H1 (cell line): Measurements from ENCODE around the gene SMOC2. TPM values are rescaled to one million over a fixed set of nuclear protein-coding genes. Genes with fewer than 3 reads are reported as not detected.
A peak's percentile ranks its signal among the peaks of the same experiment; 100 is the strongest.

ENCODE experiments used
- CTCF ChIA-PET: fragments of 300-600 bp; sonication (Branson Sonifier 250); formaldehyde crosslinking; loops from one replicate; lab custom pipeline; 2021; ENCODE audit not compliant: partially characterized antibody; lab: Charles Lee
- POLR2A ChIA-PET: fragments of 300-600 bp; sonication (Branson Sonifier 250); formaldehyde crosslinking; loops from one replicate; lab custom pipeline; 2021; ENCODE audit warnings: inconsistent platforms; ENCODE audit not compliant: partially characterized antibody; lab: Charles Lee
- DNase-seq, 2 experiments: peaks; one replicate each; pipeline versions ENCODE4 v3.0.0 to v3.0.0-alpha.2; 2010 to 2022; ENCODE audit warnings: low spot score in 2 of 2, low read depth in 1 of 2, mixed read lengths in 1 of 2
- FAIRE-seq: peaks from 2 replicates; lab custom pipeline; 2011; peaks lifted over from hg19 to GRCh38; lab: Jason Lieb, UNC
- H2AFZ ChIP-seq: 2 replicates; pipeline ENCODE4 v1.8.1; 2012; ENCODE audit warnings: low read length, inconsistent platforms
- H2AK5ac ChIP-seq: 2 replicates; pipeline ENCODE4 v1.6.1; 2013; ENCODE audit warnings: low read depth, low read length
- H2BK120ac ChIP-seq: replicated peaks from 2 replicates; pipeline ENCODE3; 2013; ENCODE audit warnings: low read depth, low read length, inconsistent platforms
- H2BK12ac ChIP-seq: 2 replicates; pipeline ENCODE4 v1.6.1; 2013; ENCODE audit warnings: low read depth, low read length
- H2BK15ac ChIP-seq: 2 replicates; pipeline ENCODE4 v1.6.1; 2013; ENCODE audit warnings: low read length
- H2BK20ac ChIP-seq: 2 replicates; pipeline ENCODE4 v1.6.1; 2013; ENCODE audit warnings: low read length
- H2BK5ac ChIP-seq: 2 replicates; pipeline ENCODE4 v1.6.1; 2013; ENCODE audit warnings: low read depth, low read length
- H3K14ac ChIP-seq: 2 replicates; pipeline ENCODE4 v1.6.1; 2013; ENCODE audit warnings: inconsistent platforms; ENCODE audit not compliant: insufficient read length
- H3K18ac ChIP-seq: 2 replicates; pipeline ENCODE4 v1.6.1; 2013; ENCODE audit warnings: low read length; ENCODE audit errors: extremely low read depth
- H3K23ac ChIP-seq: 2 replicates; pipeline ENCODE4 v1.6.1; 2013; ENCODE audit warnings: inconsistent platforms; ENCODE audit not compliant: insufficient read length
- H3K23me2 ChIP-seq: 2 replicates; pipeline ENCODE4 v1.6.1; 2013; ENCODE audit warnings: low read depth, low read length
- H3K27ac ChIP-seq: 2 replicates; pipeline ENCODE4 v1.6.1; 2011; ENCODE audit warnings: low read depth, low read length, inconsistent platforms
- H3K27me3 ChIP-seq, 4 experiments: replicated peaks in 1 of 4; 1 replicate in 1 of 4; 2 replicates in 3 of 4; pipeline versions ENCODE4 v1.6.1 to v1.8.1; 2011 to 2013; ENCODE audit warnings: low read length in 3 of 4, mild to moderate bottlenecking in 3 of 4, inconsistent platforms in 2 of 4, mixed read lengths in 2 of 4, moderate library complexity in 1 of 4; ENCODE audit not compliant: control insufficient read depth in 3 of 4, insufficient read depth in 3 of 4; ENCODE audit errors: extremely low read depth in 1 of 4
- H3K36me3 ChIP-seq, 4 experiments: 2 replicates each; pipeline versions ENCODE4 v1.6.1 to v1.8.1; 2011 to 2013; ENCODE audit warnings: mild to moderate bottlenecking in 4 of 4, low read length in 3 of 4, moderate library complexity in 2 of 4, control low read depth in 1 of 4, inconsistent platforms in 1 of 4; ENCODE audit not compliant: insufficient read depth in 4 of 4, control insufficient read depth in 2 of 4
- H3K4ac ChIP-seq: replicated peaks from 2 replicates; pipeline ENCODE3; 2013; ENCODE audit warnings: low read length, low read depth, mixed read lengths, inconsistent platforms; ENCODE audit not compliant: insufficient read length
- H3K4me1 ChIP-seq, 4 experiments: replicated peaks in 1 of 4; 1 replicate in 1 of 4; 2 replicates in 3 of 4; pipeline versions ENCODE4 v1.6.1 to v1.8.1; 2011 to 2013; ENCODE audit warnings: low read length in 3 of 4, inconsistent platforms in 2 of 4, mixed read lengths in 1 of 4; ENCODE audit not compliant: insufficient read depth in 4 of 4, control insufficient read depth in 3 of 4
- H3K4me2 ChIP-seq, 2 experiments: 2 replicates each; pipeline versions ENCODE4 v1.6.1 to v1.8.1; 2011 to 2013; ENCODE audit warnings: low read depth in 2 of 2, low read length in 2 of 2, control low read depth in 1 of 2, inconsistent platforms in 1 of 2, mild to moderate bottlenecking in 1 of 2; ENCODE audit not compliant: insufficient read depth in 1 of 2
- H3K4me3 ChIP-seq, 4 experiments: fragments of 200-600, 300-600 bp in 1 of 4; sonication (generic), shearing (Covaris generic), sonication (Bioruptor Twin) in 1 of 4; 2 replicates each; pipeline versions ENCODE4 v1.5.1 to v1.8.1; 2011 to 2016; ENCODE audit warnings: low read length in 4 of 4, low read depth in 3 of 4, control low read depth in 2 of 4, inconsistent platforms in 2 of 4, mild to moderate bottlenecking in 2 of 4, mixed read lengths in 1 of 4, moderate library complexity in 1 of 4; ENCODE audit not compliant: insufficient read depth in 2 of 4; ENCODE audit errors: extremely low read depth in 1 of 4
- H3K56ac ChIP-seq: replicated peaks from 2 replicates; pipeline ENCODE3; 2013; ENCODE audit warnings: low read depth, mild to moderate bottlenecking, mixed read lengths, low read length, inconsistent platforms; ENCODE audit not compliant: insufficient read length
- H3K79me1 ChIP-seq: 2 replicates; pipeline ENCODE4 v1.6.1; 2013; ENCODE audit warnings: low read depth, low read length, control low read depth
- H3K79me2 ChIP-seq, 2 experiments: 2 replicates each; pipeline versions ENCODE4 v1.6.1 to v1.8.1; 2012 to 2013; ENCODE audit warnings: low read length in 2 of 2, mild to moderate bottlenecking in 2 of 2, inconsistent platforms in 1 of 2; ENCODE audit not compliant: insufficient read depth in 2 of 2, control insufficient read depth in 1 of 2
- H3K9ac ChIP-seq, 4 experiments: replicated peaks in 1 of 4; 1 replicate in 1 of 4; 2 replicates in 3 of 4; pipeline versions ENCODE4 v1.6.1 to v1.8.1; 2011 to 2013; ENCODE audit warnings: low read depth in 3 of 4, low read length in 3 of 4, control low read depth in 2 of 4, mild to moderate bottlenecking in 2 of 4, moderate library complexity in 2 of 4, inconsistent platforms in 1 of 4; ENCODE audit errors: extremely low read depth in 1 of 4
- H3K9me3 ChIP-seq, 2 experiments: 2 replicates each; pipeline versions ENCODE4 v1.6.1 to v1.8.1; 2012 to 2013; ENCODE audit warnings: mild to moderate bottlenecking in 2 of 2, moderate library complexity in 2 of 2, control low read depth in 1 of 2, inconsistent platforms in 1 of 2, low read depth in 1 of 2, low read length in 1 of 2, mixed read lengths in 1 of 2; ENCODE audit not compliant: insufficient read depth in 2 of 2
- H4K20me1 ChIP-seq, 2 experiments: replicated peaks in 1 of 2; 2 replicates each; pipeline versions ENCODE3 to v1.8.1; 2011 to 2013; ENCODE audit warnings: inconsistent platforms in 2 of 2, low read length in 2 of 2, mild to moderate bottlenecking in 1 of 2; ENCODE audit not compliant: insufficient read depth in 2 of 2, control insufficient read depth in 1 of 2
- H4K5ac ChIP-seq: 2 replicates; pipeline ENCODE4 v1.6.1; 2013; ENCODE audit warnings: low read length, low read depth, mixed read lengths, inconsistent platforms; ENCODE audit not compliant: insufficient read length
- H4K8ac ChIP-seq: 2 replicates; pipeline ENCODE4 v1.8.0; 2013; ENCODE audit warnings: mild to moderate bottlenecking, moderate library complexity, low read length, inconsistent platforms; ENCODE audit not compliant: insufficient read depth; ENCODE audit errors: extremely low read depth
- H4K91ac ChIP-seq: replicated peaks from 2 replicates; pipeline ENCODE3; 2013; ENCODE audit warnings: low read length, mixed read lengths, inconsistent platforms; ENCODE audit not compliant: insufficient read length
- ASH2L ChIP-seq: fragments of 200-600, 300-600 bp; sonication (generic); IDR thresholded peaks from one replicate; pipeline ENCODE4 v1.7.1; 2017; ENCODE audit warnings: low read length
- BRCA1 ChIP-seq: IDR thresholded peaks from 2 replicates; pipeline ENCODE4 v1.6.1; 2012; ENCODE audit warnings: low read depth, low read length, improper control_type of control experiment
- CBX8 ChIP-seq: fragments of 300-800, 300-1000 bp; sonication (generic); IDR thresholded peaks from 2 replicates; pipeline ENCODE4 v1.7.1; 2016; ENCODE audit warnings: low read depth, low read length, borderline replicate concordance
- CHD1 ChIP-seq: IDR thresholded peaks from 2 replicates; pipeline ENCODE4 v1.6.1; 2012; ENCODE audit warnings: low read depth, low read length, improper control_type of control experiment
- GTF2F1 ChIP-seq: IDR thresholded peaks from 2 replicates; pipeline ENCODE4 v1.6.1; 2012; ENCODE audit warnings: low read depth, low read length, improper control_type of control experiment, borderline replicate concordance
- JUND ChIP-seq: IDR thresholded peaks from 2 replicates; pipeline ENCODE4 v1.6.1; 2011; ENCODE audit warnings: mild to moderate bottlenecking, improper control_type of control experiment, low read length
- POLR2A ChIP-seq, 2 experiments: IDR thresholded peaks; 1 replicate in 1 of 2; 2 replicates in 1 of 2; pipeline ENCODE4 v1.6.1; 2011; ENCODE audit warnings: low read depth in 2 of 2, low read length in 2 of 2, mild to moderate bottlenecking in 2 of 2; ENCODE audit errors: control extremely low read depth in 1 of 2
- POU5F1 ChIP-seq: IDR thresholded peaks from 2 replicates; pipeline ENCODE4 v1.6.1; 2011; ENCODE audit warnings: low read depth, mild to moderate bottlenecking, low read length, moderate library complexity
- RBBP5 ChIP-seq: IDR thresholded peaks from 2 replicates; pipeline ENCODE4 v1.7.1; 2012; ENCODE audit warnings: low read depth, mild to moderate bottlenecking, inconsistent platforms, low read length, moderate library complexity, borderline replicate concordance
- SIX5 ChIP-seq: IDR thresholded peaks from 2 replicates; pipeline ENCODE4 v1.6.1; 2011; ENCODE audit warnings: mild to moderate bottlenecking, low read depth, low read length
- SP2 ChIP-seq: IDR thresholded peaks from 2 replicates; pipeline ENCODE4 v1.6.1; 2012; ENCODE audit warnings: mild to moderate bottlenecking, low read length, inconsistent platforms
- TCF12 ChIP-seq: IDR thresholded peaks from 2 replicates; pipeline ENCODE4 v1.6.1; 2011; ENCODE audit warnings: low read depth, mild to moderate bottlenecking, low read length
- YY1 ChIP-seq: IDR thresholded peaks from 2 replicates; pipeline ENCODE4 v1.6.1; 2011; ENCODE audit warnings: low read depth, mild to moderate bottlenecking, low read length
- ZNF274 ChIP-seq: IDR thresholded peaks from 2 replicates; pipeline ENCODE4 v1.7.0; 2012; ENCODE audit warnings: low read length, borderline replicate concordance; ENCODE audit errors: extremely low read depth
- WGBS, 2 experiments: shearing (Covaris generic) in 1 of 2; methylation state at CpG; one replicate each; pipeline versions ENCODE4 v1.1.6 to v1.1.7; 2013 to 2015; ENCODE audit warnings: low lambda C conversion rate in 2 of 2, mixed read lengths in 2 of 2, inconsistent platforms in 1 of 2, low coverage in 1 of 2, missing lambda C conversion rate in 1 of 2; ENCODE audit not compliant: insufficient replicate concordance in 2 of 2, insufficient coverage in 1 of 2, insufficient read length in 1 of 2; ENCODE audit errors: extremely low coverage in 1 of 2, missing lambda C conversion rate in 1 of 2; 5-methylcytosine and 5-hydroxymethylcytosine counted together
- polyA plus RNA-seq, 7 experiments: library from polyadenylated mRNA; depleted of rRNA in 3 of 7; stranded (reverse) in 5 of 7; unstranded in 2 of 7; fragments of >200 nt in 5 of 7; fragments of 200-250 nt in 2 of 7; gene quantifications; 1 replicate in 5 of 7; 2 replicates in 1 of 7; 4 replicates in 1 of 7; pipeline versions ENCODE4 v1.2.1 to v1.2.3, GENCODE V29; 2011 to 2013; ENCODE audit warnings: missing spikeins in 2 of 7, mixed read lengths in 2 of 7
- total RNA-seq: library from RNA; stranded (reverse); fragmentation: NEBNext Ultra II Directional; extraction: Animal tissue kit (Norgen Biotek cat#: 25700); gene quantifications from 2 replicates; pipeline ENCODE4 v1.2.1, GENCODE V29; 2021
- TF ChIP-seq, protein P1 (sequence below): IDR thresholded peaks from 2 replicates; pipeline ENCODE4 v1.6.1; 2012; ENCODE audit warnings: low read length, inconsistent platforms

Gene SMOC2
- total and polyA plus RNA-seq, 2 of the 8 experiments (the other 6 are each of a cell fraction or from before 2014, with no cell fraction given), result 7.7 to 8.5 TPM

DNA sequence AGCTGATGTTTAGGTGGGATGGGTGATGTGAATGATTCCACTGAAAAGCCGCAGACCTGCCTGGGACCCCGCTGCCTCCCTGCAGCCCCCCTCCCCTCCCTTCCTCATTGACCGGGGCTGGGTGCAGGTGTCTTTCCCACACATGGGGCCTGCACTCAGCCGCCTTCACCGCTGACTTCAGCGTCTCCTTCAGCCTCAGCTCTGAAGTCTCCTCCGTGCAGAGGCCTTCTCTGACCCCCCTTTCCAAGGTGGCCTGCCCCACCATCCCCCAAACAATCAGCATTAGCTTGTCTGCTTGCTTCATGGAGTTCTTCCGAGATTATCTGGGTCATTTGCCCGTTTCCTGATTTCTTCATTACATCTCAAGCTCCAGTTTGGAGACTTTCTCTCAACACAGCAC is 140.7 kb downstream of the SMOC2 start:
- 87% methylated on average over 8 of the region's 9 CpGs; no CpG with 5 or more reads in 1 of the 2 experiments for WGBS, 2 experiments
- no peak overlapping the region for H4K5ac ChIP-seq
- H2BK120ac ChIP-seq, result no peak overlapping the region
- FAIRE-seq (no peak), DNase-seq (peak in 1 of 2 experiments; percentile 29)
- no peak overlapping the region for H4K8ac ChIP-seq
- no peak overlapping the region for H2BK20ac ChIP-seq
- H3K9ac ChIP-seq, result no peak overlapping the region
- H2AFZ ChIP-seq, result no peak overlapping the region
- no peak overlapping the region for H2BK5ac ChIP-seq
- no peak overlapping the region for H3K4me2 ChIP-seq
- H4K91ac ChIP-seq, result no peak overlapping the region
- no peak for TF ChIP-seq JUND
- TF ChIP-seq ZNF274, result no peak
- no peak for TF ChIP-seq YY1
- TF ChIP-seq SP2, result no peak
- no peak for TF ChIP-seq BRCA1
- TF ChIP-seq CHD1, result no peak
- TF ChIP-seq POU5F1, result no peak
- no peak for TF ChIP-seq CBX8
- no peak for TF ChIP-seq GTF2F1
- no peak for TF ChIP-seq SIX5
- TF ChIP-seq RBBP5, result no peak
- TF ChIP-seq ASH2L, result no peak
- TF ChIP-seq, protein P1, sequence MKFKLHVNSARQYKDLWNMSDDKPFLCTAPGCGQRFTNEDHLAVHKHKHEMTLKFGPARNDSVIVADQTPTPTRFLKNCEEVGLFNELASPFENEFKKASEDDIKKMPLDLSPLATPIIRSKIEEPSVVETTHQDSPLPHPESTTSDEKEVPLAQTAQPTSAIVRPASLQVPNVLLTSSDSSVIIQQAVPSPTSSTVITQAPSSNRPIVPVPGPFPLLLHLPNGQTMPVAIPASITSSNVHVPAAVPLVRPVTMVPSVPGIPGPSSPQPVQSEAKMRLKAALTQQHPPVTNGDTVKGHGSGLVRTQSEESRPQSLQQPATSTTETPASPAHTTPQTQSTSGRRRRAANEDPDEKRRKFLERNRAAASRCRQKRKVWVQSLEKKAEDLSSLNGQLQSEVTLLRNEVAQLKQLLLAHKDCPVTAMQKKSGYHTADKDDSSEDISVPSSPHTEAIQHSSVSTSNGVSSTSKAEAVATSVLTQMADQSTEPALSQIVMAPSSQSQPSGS, result no peak
- TF ChIP-seq POLR2A (IDR thresholded peaks at IDR 0.05; ENCODE audit: control extremely low read depth in 1 of 2, low read depth in 2 of 2, low read length in 2 of 2), result no peak
- TF ChIP-seq TCF12, result no peak
- H3K79me1 ChIP-seq, result no peaks in the 10 kb centered on the region
- H3K36me3 ChIP-seq, result no peaks in the 10 kb centered on the region
- H2BK15ac ChIP-seq, result no peak overlapping the region
- H3K4ac ChIP-seq, result no peak overlapping the region
- no peak overlapping the region for H2AK5ac ChIP-seq
- no peak overlapping the region for H3K4me3 ChIP-seq
- H3K27me3 ChIP-seq, result no peaks in the 10 kb centered on the region
- H3K18ac ChIP-seq, result no peak overlapping the region
- CTCF ChIA-PET, result interaction anchor here (0.9 to 1.6 kb wide), 6 partner anchors 16 to 301 kb away, joined by 3 to 8 read pairs (median 3); no protein-coding TSS in a partner anchor
- no peak overlapping the region for H3K27ac ChIP-seq
- H4K20me1 ChIP-seq, result no peaks in the 10 kb centered on the region
- peaks cover 0 to 4% (median 2%) of the 10 kb centered on the region in 4 experiments; a peak in 3 of 7 replicates for H3K4me1 ChIP-seq
- no peak overlapping the region for H3K23ac ChIP-seq
- no peaks in the 10 kb centered on the region for H3K79me2 ChIP-seq
- H3K23me2 ChIP-seq, result no peaks in the 10 kb centered on the region
- H2BK12ac ChIP-seq, result no peak overlapping the region
- no peak overlapping the region for H3K14ac ChIP-seq
- H3K56ac ChIP-seq, result no peak overlapping the region
- H3K9me3 ChIP-seq, result no peaks in the 10 kb centered on the region
- POLR2A ChIA-PET, result interaction anchor here (0.6 kb wide), 1 partner anchor 59 kb away, joined by 3 read pairs; no protein-coding TSS in a partner anchor
